Ovary (tissue), 9 donors: ENCODE measurements around the gene ESPN. TPM values are rescaled to one million over a fixed set of nuclear protein-coding genes. Genes with fewer than 3 reads are reported as not detected.

ENCODE experiments used
- DNase-seq, 5 donors: peaks; one replicate each; pipeline ENCODE4 v3.0.0-alpha.2; 2019 to 2020
- H3K27ac ChIP-seq, 2 donors: fragments of 200-600 bp; one replicate each; pipeline versions ENCODE4 v1.5.1 to v1.8.0; 2019 to 2022
- H3K27me3 ChIP-seq: fragments of 200-600 bp; one replicate; pipeline ENCODE4 v1.8.0; 2022
- H3K36me3 ChIP-seq: fragments of 200-600 bp; sonication (generic); one replicate; pipeline ENCODE4 v1.5.1; 2019
- H3K4me1 ChIP-seq: one replicate; pipeline ENCODE4 v1.8.1; 2013; ENCODE audit warnings: mild to moderate bottlenecking, moderate library complexity; ENCODE audit not compliant: insufficient read depth
- H3K4me3 ChIP-seq: fragments of 200-600 bp; sonication (generic); one replicate; pipeline ENCODE4 v1.5.1; 2017
- H3K9me3 ChIP-seq, 2 donors: fragments of 200-600 bp in 1 of 2; sonication (generic) in 1 of 2; one replicate each; pipeline versions ENCODE4 v1.5.1 to v1.8.1; 2013 to 2019; ENCODE audit warnings: mild to moderate bottlenecking in 1 of 2, moderate library complexity in 1 of 2
- EP300 ChIP-seq: sonication (generic); formaldehyde crosslinking; IDR thresholded peaks from one replicate; pipeline ENCODE4 v1.6.1; 2017; ENCODE audit warnings: antibody characterized with exemption
- POLR2A ChIP-seq: fragments of 450-650 bp; IDR thresholded peaks from one replicate; pipeline ENCODE4 v1.6.1; 2017; ENCODE audit warnings: antibody characterized with exemption, mild to moderate bottlenecking, moderate library complexity
- WGBS, 3 donors: extraction: QIAGEN DNeasy Blood & Tissue Kit in 1 of 3; methylation state at CpG; one replicate each; pipeline versions ENCODE4 v1.1.5 to v1.1.7; 2013 to 2017; 5-methylcytosine and 5-hydroxymethylcytosine counted together
- intact Hi-C, 4 donors: fragments of 100-400 bp; cut with DNase I; formaldehyde crosslinking; loops; one replicate each; pipeline versions ENCODE4 v1.11.0 to v1.15.1; 2022 to 2023
- polyA plus RNA-seq, 2 donors: library from polyadenylated mRNA; stranded (reverse); fragments of 200-250 nt in 1 of 2; fragments of 350-450 nt in 1 of 2; fragmentation: Illumina TruSeq in 1 of 2; extraction: RNeasy Lipid Tissue Mini Kit (QIAGEN cat#74804) in 1 of 2; gene quantifications; one replicate each; pipeline ENCODE4 v1.2.3, GENCODE V29; 2013 to 2014
- total RNA-seq, 7 donors: library from RNA; depleted of rRNA in 2 of 7; stranded (reverse); fragments of >200 nt in 2 of 7; fragmentation: NEBNext Ultra II Directional in 3 of 7; extraction: Animal tissue kit (Norgen Biotek cat#: 25700) in 3 of 7; gene quantifications; one replicate each; pipeline versions ENCODE4 v1.1.0 to v1.2.4, GENCODE V29; 2016 to 2023
- TF ChIP-seq, protein P1 (sequence below), 3 donors: fragments of 450-650 bp in 2 of 3; fragments of 200-600 bp in 1 of 3; IDR thresholded peaks; one replicate each; pipeline versions ENCODE4 v1.5.1 to v1.8.0; 2016 to 2022; ENCODE audit warnings: antibody characterized with exemption in 3 of 3, mild to moderate bottlenecking in 1 of 3
- donor health status: DM: no; HTN: no; CAD: no; lungs with moderate emphysema.
- donor health status: DM: no; HTN: no; CAD: no.
- donor health status: Bipolar disorder and iron deficiency.
- donor health status: DM: yes; HTN: yes; CAD: no.
- donor health status: DM: no; HTN: no; CAD: no.
- donor health status: DM: yes; HTN: yes; CAD: no.

ESPN gene
- total and polyA plus RNA-seq, 9 donors, result 0.11 to 46.2 (median 1.5) TPM; not detected in 1

DNA sequence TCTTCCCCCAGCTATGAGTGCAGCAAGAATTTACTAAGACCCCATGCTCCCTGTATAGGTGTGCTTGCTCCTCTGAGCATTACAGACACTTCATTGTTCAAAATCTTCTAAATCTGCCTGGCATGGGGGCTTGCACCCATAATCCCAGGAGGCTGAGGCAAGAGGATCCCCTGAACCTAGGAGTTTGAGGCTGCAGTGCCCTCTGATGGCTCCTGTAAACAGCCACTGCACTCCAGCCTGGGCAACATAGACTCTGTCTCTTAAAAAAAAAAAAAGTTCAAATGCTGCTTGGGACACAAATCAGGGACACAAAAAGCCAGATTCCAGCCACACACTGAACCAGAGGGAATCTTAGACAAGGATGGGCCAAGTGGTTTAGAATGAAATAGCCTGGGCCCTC lies 27.6 kb upstream of the ESPN start:
- intact Hi-C loops, result no loop called here
- no peak for DNase-seq
- TF ChIP-seq, protein P1, sequence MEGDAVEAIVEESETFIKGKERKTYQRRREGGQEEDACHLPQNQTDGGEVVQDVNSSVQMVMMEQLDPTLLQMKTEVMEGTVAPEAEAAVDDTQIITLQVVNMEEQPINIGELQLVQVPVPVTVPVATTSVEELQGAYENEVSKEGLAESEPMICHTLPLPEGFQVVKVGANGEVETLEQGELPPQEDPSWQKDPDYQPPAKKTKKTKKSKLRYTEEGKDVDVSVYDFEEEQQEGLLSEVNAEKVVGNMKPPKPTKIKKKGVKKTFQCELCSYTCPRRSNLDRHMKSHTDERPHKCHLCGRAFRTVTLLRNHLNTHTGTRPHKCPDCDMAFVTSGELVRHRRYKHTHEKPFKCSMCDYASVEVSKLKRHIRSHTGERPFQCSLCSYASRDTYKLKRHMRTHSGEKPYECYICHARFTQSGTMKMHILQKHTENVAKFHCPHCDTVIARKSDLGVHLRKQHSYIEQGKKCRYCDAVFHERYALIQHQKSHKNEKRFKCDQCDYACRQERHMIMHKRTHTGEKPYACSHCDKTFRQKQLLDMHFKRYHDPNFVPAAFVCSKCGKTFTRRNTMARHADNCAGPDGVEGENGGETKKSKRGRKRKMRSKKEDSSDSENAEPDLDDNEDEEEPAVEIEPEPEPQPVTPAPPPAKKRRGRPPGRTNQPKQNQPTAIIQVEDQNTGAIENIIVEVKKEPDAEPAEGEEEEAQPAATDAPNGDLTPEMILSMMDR (IDR thresholded peaks at IDR 0.05), result no peak
- no peak for TF ChIP-seq POLR2A
- TF ChIP-seq EP300, result no peak
- peaks cover 8% of the 10 kb centered on the region for H3K4me1 ChIP-seq
- H3K36me3 ChIP-seq, result no peaks in the 10 kb centered on the region
- no peaks in the 10 kb centered on the region for H3K9me3 ChIP-seq
- H3K27ac ChIP-seq, result no peak overlapping the region
- no peak overlapping the region for H3K4me3 ChIP-seq
- no peaks in the 10 kb centered on the region for H3K27me3 ChIP-seq

DNA sequence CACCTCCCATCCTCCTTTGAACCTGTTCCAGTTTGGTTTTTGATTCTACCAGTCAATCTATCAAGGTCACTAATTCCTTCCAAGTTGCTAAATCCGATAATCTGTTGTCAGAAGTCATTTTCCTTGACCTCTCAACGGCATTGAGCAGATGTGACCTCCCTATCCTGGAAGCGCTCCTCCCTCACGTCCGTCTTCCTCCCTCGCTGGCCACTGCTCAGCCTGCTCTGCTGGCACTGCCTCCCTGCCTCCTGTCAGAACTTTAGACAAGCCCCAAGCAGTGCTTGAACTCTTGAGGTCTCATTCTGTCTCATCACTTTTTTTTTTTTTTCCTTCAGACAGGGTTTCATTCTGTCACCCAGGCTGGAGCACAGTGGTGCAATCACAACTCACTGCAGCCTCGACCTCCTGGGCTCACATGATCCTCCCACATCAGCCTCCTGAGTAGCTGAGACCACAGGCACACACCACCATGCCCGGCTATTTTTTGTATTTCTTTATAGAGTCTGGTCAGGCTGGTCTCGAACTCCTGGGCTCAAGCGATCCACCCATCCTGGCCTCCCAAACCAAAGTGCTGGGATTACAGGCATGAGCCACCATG lies 26.6 kb upstream of the ESPN start:
- intact Hi-C loops, result no loop called here
- 29 to 34% (median 34%) methylated on average over 10 of the region's 10 CpGs for WGBS, 3 donors
- no peak for DNase-seq

DNA sequence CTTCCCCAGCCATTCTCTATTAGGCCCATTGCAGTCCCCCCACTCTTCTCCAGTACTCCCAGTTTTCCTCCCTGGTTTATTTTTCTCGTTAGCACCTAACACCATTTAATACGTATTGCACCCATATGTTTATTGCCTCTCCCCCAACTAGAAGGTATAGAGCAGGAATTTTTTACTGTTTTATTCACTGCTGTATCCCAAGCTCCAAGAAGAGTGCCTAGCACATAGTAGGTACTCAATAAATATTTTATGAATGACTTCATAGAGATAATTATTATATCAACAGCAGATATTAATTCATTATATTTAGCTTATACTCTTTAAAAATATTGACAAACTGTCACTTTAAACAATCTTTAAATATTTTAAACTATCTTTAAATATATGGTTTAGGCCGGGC lies 25.3 kb upstream of the ESPN start:
- no peaks in the 10 kb centered on the region for H3K27me3 ChIP-seq
- intact Hi-C loops, result no loop called here
- H3K4me1 ChIP-seq, result peaks cover under 1% of the 10 kb centered on the region
- H3K36me3 ChIP-seq, result no peaks in the 10 kb centered on the region
- no peaks in the 10 kb centered on the region for H3K9me3 ChIP-seq
- H3K4me3 ChIP-seq, result no peak overlapping the region
- no peak for DNase-seq
- H3K27ac ChIP-seq, result no peak overlapping the region
- WGBS, 3 donors, result 79 to 86% (median 79%) methylated on average over 3 of the region's 3 CpGs
- TF ChIP-seq, protein P1 (IDR thresholded peaks at IDR 0.05), result no peak
- TF ChIP-seq EP300, result no peak
- TF ChIP-seq POLR2A, result no peak

More for the DNA sequence above, 26.6 kb upstream of the ESPN start:
- Histone ChIP-seq H3K27me3 (no peaks in the 10 kb centered on the region), H3K4me3 (no peak overlapping the region), H3K36me3 (no peaks in the 10 kb centered on the region), H3K4me1 (peaks cover 1% of the 10 kb centered on the region), H3K9me3 (no peaks in the 10 kb centered on the region), H3K27ac (no peak overlapping the region)
- TF ChIP-seq, protein P1 (IDR thresholded peaks at IDR 0.05), result no peak
- TF ChIP-seq POLR2A (no peak), EP300 (no peak)

DNA sequence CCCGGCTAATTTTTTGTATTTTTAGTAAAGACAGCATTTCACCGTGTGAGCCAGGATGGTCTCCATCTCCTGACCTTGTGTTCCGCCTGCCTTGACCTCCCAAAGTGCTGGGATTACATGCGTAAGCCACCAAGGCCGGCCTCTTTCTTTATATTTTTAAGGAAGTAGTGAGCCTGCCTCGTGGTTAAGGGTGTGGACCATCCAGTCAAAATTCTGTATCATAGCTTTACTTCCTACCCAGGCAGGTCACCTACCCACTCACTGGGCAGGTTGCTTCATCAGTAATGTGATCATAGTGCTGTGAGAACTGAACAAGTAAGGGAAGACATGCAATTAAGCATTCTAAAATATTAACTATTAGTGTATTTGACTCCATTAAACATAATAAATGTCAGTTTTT lies 22.9 kb upstream of the ESPN start:
- H3K36me3 ChIP-seq, result no peaks in the 10 kb centered on the region
- TF ChIP-seq POLR2A (no peak), EP300 (no peak)
- TF ChIP-seq, protein P1 (IDR thresholded peaks at IDR 0.05), result no peak
- 43 to 50% (median 44%) methylated on average over 6 of the region's 6 CpGs for WGBS, 3 donors
- H3K9me3 ChIP-seq, result no peaks in the 10 kb centered on the region
- H3K4me1 ChIP-seq, result no peaks in the 10 kb centered on the region
- intact Hi-C loops, result loop anchor here in 3 of 4 donors (5.0 to 10.0 kb wide), 3 partner anchors 39 to 157 kb away; partner anchors contain the start of gene HES3 (in 1 of the 3)
- no peak overlapping the region for H3K4me3 ChIP-seq
- H3K27ac ChIP-seq, result no peak overlapping the region
- no peak for DNase-seq
- no peaks in the 10 kb centered on the region for H3K27me3 ChIP-seq
